ENCODE measurements around the gene UTF1.

Gene UTF1

GRCh38 chr10:133213641-133214467 is 16.2 kb upstream of the UTF1 start:
- Histone ChIP-seq H3K4ac (ENCODE audit: low read depth, low read length) (no peak overlapping the region), H2BK5ac (ENCODE audit: low read length) (no peak overlapping the region), H4K8ac (ENCODE audit: low read depth, low read length) (no peak overlapping the region), H2BK120ac (ENCODE audit: low read depth, low read length) (no peak overlapping the region), H3K79me1 (ENCODE audit: low read length) (no peaks in the 10 kb centered on the region), H3K4me2 (ENCODE audit: low read length) (no peak overlapping the region), H2AK5ac (ENCODE audit: low read length) (no peak overlapping the region), H3K56ac (ENCODE audit: low read length) (no peak overlapping the region), H2BK15ac (replicated peaks; ENCODE audit: low read depth) (no peak overlapping the region), H3K23ac (ENCODE audit: low read length) (no peak overlapping the region), H3K36me3 (ENCODE audit: control insufficient read depth, insufficient read depth, low read length) (no peaks in the 10 kb centered on the region), H4K5ac (ENCODE audit: low read length) (no peak overlapping the region), H3K4me3 (ENCODE audit: low read length) (no peak overlapping the region), H3K4me1 (ENCODE audit: control insufficient read depth, low read depth, low read length) (no peaks in the 10 kb centered on the region), H3K27me3 (ENCODE audit: insufficient read depth, low read length, poor library complexity) (no peaks in the 10 kb centered on the region), H3K27ac (ENCODE audit: low read depth, low read length) (no peak overlapping the region), H3K9ac (ENCODE audit: low read length) (no peak overlapping the region), H3K18ac (ENCODE audit: low read length) (no peak overlapping the region), H3K79me2 (ENCODE audit: control insufficient read depth, insufficient read depth, low read length) (no peaks in the 10 kb centered on the region)
- DNase-seq, result no peak
- no CpG with 5 or more reads among the region's 32 CpGs for WGBS (ENCODE audit: extremely low coverage, insufficient coverage, low lambda C conversion rate)

GRCh38 chr10:133214468-133215410 is 15.3 kb upstream of the UTF1 start:
- H2AK5ac ChIP-seq (ENCODE audit: low read length), result no peak overlapping the region
- no peak overlapping the region for H3K27ac ChIP-seq (ENCODE audit: low read depth, low read length)
- no peaks in the 10 kb centered on the region for H3K79me2 ChIP-seq (ENCODE audit: control insufficient read depth, insufficient read depth, low read length)
- no peak overlapping the region for H2BK120ac ChIP-seq (ENCODE audit: low read depth, low read length)
- H3K27me3 ChIP-seq (ENCODE audit: insufficient read depth, low read length, poor library complexity), result no peaks in the 10 kb centered on the region
- no CpG with 5 or more reads among the region's 28 CpGs for WGBS (ENCODE audit: extremely low coverage, insufficient coverage, low lambda C conversion rate)
- no peak overlapping the region for H3K23ac ChIP-seq (ENCODE audit: low read length)
- no peak overlapping the region for H3K4me2 ChIP-seq (ENCODE audit: low read length)
- no peak for DNase-seq
- no peak overlapping the region for H3K56ac ChIP-seq (ENCODE audit: low read length)
- H3K18ac ChIP-seq (ENCODE audit: low read length), result no peak overlapping the region
- H2BK15ac ChIP-seq (replicated peaks; ENCODE audit: low read depth), result no peak overlapping the region
- no peak overlapping the region for H4K8ac ChIP-seq (ENCODE audit: low read depth, low read length)
- H3K79me1 ChIP-seq (ENCODE audit: low read length), result no peaks in the 10 kb centered on the region
- H4K5ac ChIP-seq (ENCODE audit: low read length), result no peak overlapping the region
- no peak overlapping the region for H3K4me3 ChIP-seq (ENCODE audit: low read length)
- no peaks in the 10 kb centered on the region for H3K4me1 ChIP-seq (ENCODE audit: control insufficient read depth, low read depth, low read length)
- H3K9ac ChIP-seq (ENCODE audit: low read length), result no peak overlapping the region
- H3K36me3 ChIP-seq (ENCODE audit: control insufficient read depth, insufficient read depth, low read length), result no peaks in the 10 kb centered on the region
- no peak overlapping the region for H2BK5ac ChIP-seq (ENCODE audit: low read length)
- no peak overlapping the region for H3K4ac ChIP-seq (ENCODE audit: low read depth, low read length)

GRCh38 chr10:133215586-133215985 is 14.4 kb upstream of the UTF1 start:
- H3K4me3 ChIP-seq (ENCODE audit: low read length), result no peak overlapping the region

GRCh38 chr10:133216776-133217175 is 13.2 kb upstream of the UTF1 start:
- no peak overlapping the region for H3K4ac ChIP-seq (ENCODE audit: low read depth, low read length)
- WGBS (ENCODE audit: extremely low coverage, insufficient coverage, low lambda C conversion rate), result no CpG with 5 or more reads among the region's 26 CpGs
- H3K36me3 ChIP-seq (ENCODE audit: control insufficient read depth, insufficient read depth, low read length), result no peaks in the 10 kb centered on the region
- H3K79me1 ChIP-seq (ENCODE audit: low read length), result no peaks in the 10 kb centered on the region
- H4K8ac ChIP-seq (ENCODE audit: low read depth, low read length), result no peak overlapping the region
- no peaks in the 10 kb centered on the region for H3K27me3 ChIP-seq (ENCODE audit: insufficient read depth, low read length, poor library complexity)
- H2AK5ac ChIP-seq (ENCODE audit: low read length), result no peak overlapping the region
- no peak overlapping the region for H3K9ac ChIP-seq (ENCODE audit: low read length)
- no peak overlapping the region for H2BK15ac ChIP-seq (replicated peaks; ENCODE audit: low read depth)
- no peak overlapping the region for H3K4me3 ChIP-seq (ENCODE audit: low read length)
- H2BK120ac ChIP-seq (ENCODE audit: low read depth, low read length), result no peak overlapping the region
- H3K4me2 ChIP-seq (ENCODE audit: low read length), result no peak overlapping the region
- H3K4me1 ChIP-seq (ENCODE audit: control insufficient read depth, low read depth, low read length), result no peaks in the 10 kb centered on the region
- H3K79me2 ChIP-seq (ENCODE audit: control insufficient read depth, insufficient read depth, low read length), result no peaks in the 10 kb centered on the region
- no peak overlapping the region for H3K27ac ChIP-seq (ENCODE audit: low read depth, low read length)
- H4K5ac ChIP-seq (ENCODE audit: low read length), result no peak overlapping the region
- H3K56ac ChIP-seq (ENCODE audit: low read length), result no peak overlapping the region
- DNase-seq, result no peak
- no peak overlapping the region for H2BK5ac ChIP-seq (ENCODE audit: low read length)
- H3K18ac ChIP-seq (ENCODE audit: low read length), result no peak overlapping the region
- no peak overlapping the region for H3K23ac ChIP-seq (ENCODE audit: low read length)

More at GRCh38 chr10:133215586-133215985, 14.4 kb upstream of the UTF1 start:
- Histone ChIP-seq H4K8ac (ENCODE audit: low read depth, low read length) (no peak overlapping the region), H3K27me3 (ENCODE audit: insufficient read depth, low read length, poor library complexity) (no peaks in the 10 kb centered on the region), H2BK120ac (ENCODE audit: low read depth, low read length) (no peak overlapping the region), H3K4me1 (ENCODE audit: control insufficient read depth, low read depth, low read length) (no peaks in the 10 kb centered on the region), H2AK5ac (ENCODE audit: low read length) (no peak overlapping the region), H3K79me2 (ENCODE audit: control insufficient read depth, insufficient read depth, low read length) (no peaks in the 10 kb centered on the region), H3K4ac (ENCODE audit: low read depth, low read length) (no peak overlapping the region), H3K9ac (ENCODE audit: low read length) (no peak overlapping the region), H2BK15ac (replicated peaks; ENCODE audit: low read depth) (no peak overlapping the region), H3K18ac (ENCODE audit: low read length) (no peak overlapping the region), H4K5ac (ENCODE audit: low read length) (no peak overlapping the region), H3K56ac (ENCODE audit: low read length) (no peak overlapping the region), H3K23ac (ENCODE audit: low read length) (no peak overlapping the region), H2BK5ac (ENCODE audit: low read length) (no peak overlapping the region), H3K4me2 (ENCODE audit: low read length) (no peak overlapping the region), H3K36me3 (ENCODE audit: control insufficient read depth, insufficient read depth, low read length) (no peaks in the 10 kb centered on the region), H3K27ac (ENCODE audit: low read depth, low read length) (no peak overlapping the region), H3K79me1 (ENCODE audit: low read length) (no peaks in the 10 kb centered on the region)
- DNase-seq, result no peak
- WGBS (ENCODE audit: extremely low coverage, insufficient coverage, low lambda C conversion rate), result no CpG with 5 or more reads among the region's 27 CpGs

- no peak for DNase-seq
- H4K8ac ChIP-seq (ENCODE audit: low read depth, low read length), result no peak overlapping the region
- no peak overlapping the region for H3K23ac ChIP-seq (ENCODE audit: low read length)
- H2AK5ac ChIP-seq (ENCODE audit: low read length), result no peak overlapping the region
- H2BK120ac ChIP-seq (ENCODE audit: low read depth, low read length), result no peak overlapping the region
- no peak overlapping the region for H3K18ac ChIP-seq (ENCODE audit: low read length)
- H3K36me3 ChIP-seq (ENCODE audit: control insufficient read depth, insufficient read depth, low read length), result no peaks in the 10 kb centered on the region
- no peak overlapping the region for H2BK5ac ChIP-seq (ENCODE audit: low read length)
- WGBS (ENCODE audit: extremely low coverage, insufficient coverage, low lambda C conversion rate), result no CpG with 5 or more reads among the region's 25 CpGs
- H3K27ac ChIP-seq (ENCODE audit: low read depth, low read length), result no peak overlapping the region
- no peak overlapping the region for H3K9ac ChIP-seq (ENCODE audit: low read length)
- no peak overlapping the region for H4K5ac ChIP-seq (ENCODE audit: low read length)
- no peak overlapping the region for H3K56ac ChIP-seq (ENCODE audit: low read length)
- H3K79me2 ChIP-seq (ENCODE audit: control insufficient read depth, insufficient read depth, low read length), result no peaks in the 10 kb centered on the region
- no peak overlapping the region for H3K4ac ChIP-seq (ENCODE audit: low read depth, low read length)
- no peaks in the 10 kb centered on the region for H3K27me3 ChIP-seq (ENCODE audit: insufficient read depth, low read length, poor library complexity)
- H3K79me1 ChIP-seq (ENCODE audit: low read length), result no peaks in the 10 kb centered on the region
- no peaks in the 10 kb centered on the region for H3K4me1 ChIP-seq (ENCODE audit: control insufficient read depth, low read depth, low read length)
- H3K4me2 ChIP-seq (ENCODE audit: low read length), result no peak overlapping the region
- no peak overlapping the region for H3K4me3 ChIP-seq (ENCODE audit: low read length)
- no peak overlapping the region for H2BK15ac ChIP-seq (replicated peaks; ENCODE audit: low read depth)
These were observed 12.0 kb upstream of the UTF1 start for GRCh38 chr10:133217800-133218589.

All from mesendoderm (in vitro differentiated cells).